Measurements from ENCODE around the gene SIRT3. TPM values are rescaled to one million over a fixed set of nuclear protein-coding genes. Genes with fewer than 3 reads are reported as not detected.

Gene SIRT3
- total and polyA plus RNA-seq, 2 of the 4 experiments (the other 2 are of a cell fraction) = 5.4 to 18.6 TPM

GRCh38 chr11:250274-250673 lies 14.1 kb upstream of the SIRT3 start:
- ATAC-seq (ENCODE audit: low read depth) (no peak), DNase-seq (no peak)
- no peaks in the 10 kb centered on the region for H3K9me1 ChIP-seq (ENCODE audit: insufficient read depth, low read length)
- no peak overlapping the region for H2BK120ac ChIP-seq (ENCODE audit: low read depth, low read length)
- WGBS, 2 experiments (ENCODE audit: extremely low coverage in 2 of 2, insufficient read length in 1 of 2) = no CpG with 5 or more reads among the region's 5 CpGs
- ChIA-PET POLR2A (ENCODE audit: unreplicated experiment) (interaction anchor here (0.6 kb wide), 1 partner anchor 157 kb away, joined by 3 read pairs; no protein-coding TSS in a partner anchor), CTCF (interaction anchor here (0.9 to 1.4 kb wide), 5 partner anchors 9 to 112 kb away, joined by 3 to 10 read pairs (median 4); no protein-coding TSS in a partner anchor)
- no peak overlapping the region for H3K56ac ChIP-seq (ENCODE audit: extremely low read depth, insufficient read depth, low read length)
- H3K9ac ChIP-seq (ENCODE audit: low read depth, low read length) = no peak overlapping the region
- no peak overlapping the region for H2BK15ac ChIP-seq (ENCODE audit: low read depth, low read length)
- no peak overlapping the region for H4K91ac ChIP-seq (ENCODE audit: insufficient read depth, low read depth, low read length)
- dilution Hi-C loops (cut with HindIII; ENCODE audit: low sequenced_read_pairs, unreplicated experiment) (no loop called here), intact Hi-C loops (cut with micrococcal nuclease) (loop anchor here (2.0 kb wide), 1 partner anchor 113 kb away; no protein-coding TSS in a partner anchor), in situ Hi-C loops (cut with MboI; ENCODE audit: low sequenced_read_pairs) (no loop called here)
- no peak overlapping the region for H2BK5ac ChIP-seq (ENCODE audit: low read depth, low read length, poor library complexity, severe bottlenecking)
- H3K27ac ChIP-seq (ENCODE audit: insufficient read depth, low read length) = no peak overlapping the region
- H3K4me2 ChIP-seq (ENCODE audit: low read depth, low read length) = no peak overlapping the region
- H3K23ac ChIP-seq (ENCODE audit: low read depth, low read length) = no peak overlapping the region
- no peak overlapping the region for H2AK9ac ChIP-seq (replicated peaks; ENCODE audit: low read depth, low read length, poor library complexity)
- peaks cover 3% of the 10 kb centered on the region; the same call in 1 of the 2 replicates for H4K20me1 ChIP-seq (ENCODE audit: insufficient read depth, low read length)
- H2BK20ac ChIP-seq (ENCODE audit: low read depth, low read length) = no peak overlapping the region
- H3K9me3 ChIP-seq (ENCODE audit: control insufficient read depth, insufficient read depth, low read length) = no peaks in the 10 kb centered on the region
- no peak overlapping the region for H2AFZ ChIP-seq (replicated peaks; ENCODE audit: low read length, poor library complexity)
- BruUV-seq (replicated peaks) = no TSS peak
- H3K14ac ChIP-seq (replicated peaks; ENCODE audit: low read depth, low read length) = no peak overlapping the region
- peaks cover 53% of the 10 kb centered on the region for H3K36me3 ChIP-seq (ENCODE audit: control insufficient read depth, insufficient read depth, low read length)
- no peak overlapping the region for H3K4me3 ChIP-seq (ENCODE audit: insufficient read depth, low read depth, low read length)
- no peaks in the 10 kb centered on the region for H3K27me3 ChIP-seq (ENCODE audit: control insufficient read depth, insufficient read depth, low read length)
- H4K5ac ChIP-seq (ENCODE audit: low read depth, low read length) = no peak overlapping the region
- H3K4me1 ChIP-seq (ENCODE audit: control insufficient read depth, insufficient read depth, low read length) = no peaks in the 10 kb centered on the region
- no peak overlapping the region for H4K8ac ChIP-seq (ENCODE audit: low read depth in 2 of 2, low read length in 2 of 2)
- no peak overlapping the region for H2AK5ac ChIP-seq (ENCODE audit: low read depth, low read length)
- TF ChIP-seq FOS (IDR thresholded peaks at IDR 0.05; ENCODE audit: low read depth, low read length) (no peak), RAD21 (IDR thresholded peaks at IDR 0.05; ENCODE audit: low read length) (no peak), CHD1 (IDR thresholded peaks at IDR 0.05; ENCODE audit: low read depth, low read length) (no peak), NFE2L2 (IDR thresholded peaks at IDR 0.05; ENCODE audit: low read depth, low read length) (no peak), RFX5 (IDR thresholded peaks at IDR 0.05; ENCODE audit: low read depth, low read length) (no peak), MAFK (IDR thresholded peaks at IDR 0.05; ENCODE audit: low read depth, low read length) (no peak), USF2 (IDR thresholded peaks at IDR 0.05; ENCODE audit: low read depth, low read length) (no peak), MAZ (IDR thresholded peaks at IDR 0.05; ENCODE audit: borderline replicate concordance, low read depth, low read length) (no peak), SMC3 (IDR thresholded peaks at IDR 0.05; ENCODE audit: low read depth, low read length) (no peak), BHLHE40 (IDR thresholded peaks at IDR 0.05; ENCODE audit: low read depth, low read length) (no peak), POLR2A (IDR thresholded peaks at IDR 0.05; ENCODE audit: low read depth, low read length) (no peak), CEBPB (IDR thresholded peaks at IDR 0.05; ENCODE audit: low read depth, low read length) (no peak), MXI1 (IDR thresholded peaks at IDR 0.05; ENCODE audit: borderline replicate concordance, low read depth, low read length) (no peak), CTCF (conservative IDR thresholded peaks at IDR 0.05; ENCODE audit: low read depth, low read length) (no peak)
- no peak overlapping the region for H3K18ac ChIP-seq (ENCODE audit: low read depth, low read length)
- no peak overlapping the region for H3K4ac ChIP-seq (ENCODE audit: low read depth, low read length)
- peaks cover 5 to 12% of the 10 kb centered on the region in 2 experiments; a peak in 3 of 4 replicates for H3K79me1 ChIP-seq (ENCODE audit: low read depth in 1 of 2, low read length in 2 of 2)

Data from IMR-90 (cell line).